Activated CD8-positive, alpha-beta T cell treated with anti-CD3 and anti-CD28 coated beads, Interleukin-2, amount 10 ng/mL, durations not matched to agents 7 days and 5 days (primary cell): Measurements from ENCODE around the gene RUNX1. TPM values are rescaled to one million over a fixed set of nuclear protein-coding genes. Genes with fewer than 3 reads are reported as not detected.
"Not testable (repeated sequence)": the region's sequence is repeated elsewhere in the genome, so short reads cannot be mapped to it uniquely, and the experiment has no call there.

Source experiments
- ATAC-seq: fragments of 150-1000 bp; cut with Tn5 transposase; one replicate; pipeline ENCODE4 v1.10.0; 2021; ENCODE audit warnings: moderate library complexity
- CTCF ChIA-PET: fragments of 350-600 bp; sonication (Branson Sonifier 250); formaldehyde crosslinking; loops from one replicate; lab custom pipeline; 2021; ENCODE audit warnings: antibody characterized with exemption; lab: Charles Lee
- POLR2A ChIA-PET: fragments of 350-600 bp; sonication (Branson Sonifier 250); formaldehyde crosslinking; loops from one replicate; lab custom pipeline; 2021; ENCODE audit warnings: antibody characterized with exemption; lab: Charles Lee
- DNase-seq: peaks from one replicate; pipeline ENCODE4 v3.0.0-alpha.2; 2020
- H3K27ac Mint-ChIP-seq: one replicate; pipeline ENCODE4 v1.8.0; 2021; ENCODE audit warnings: mild to moderate bottlenecking, mixed read lengths
- H3K27me3 Mint-ChIP-seq: one replicate; pipeline ENCODE4 v1.8.0; 2021; ENCODE audit warnings: low read depth, mixed read lengths
- H3K36me3 Mint-ChIP-seq: one replicate; pipeline ENCODE4 v1.8.0; 2021; ENCODE audit warnings: low read depth, mixed read lengths
- H3K4me1 Mint-ChIP-seq: one replicate; pipeline ENCODE4 v1.8.0; 2021; ENCODE audit warnings: low read depth, mixed read lengths
- H3K4me3 Mint-ChIP-seq: one replicate; pipeline ENCODE4 v1.8.0; 2021; ENCODE audit warnings: mild to moderate bottlenecking, mixed read lengths
- H3K9me3 Mint-ChIP-seq: one replicate; pipeline ENCODE4 v1.8.0; 2022; ENCODE audit warnings: mixed read lengths; ENCODE audit not compliant: insufficient read depth
- total RNA-seq, 2 experiments: library from RNA; stranded (reverse); gene quantifications; one replicate each; pipeline ENCODE4 v1.2.3, GENCODE V29; 2021

The RUNX1 gene
- total RNA-seq, 2 experiments from 2014 or later, result 10.4 to 10.6 TPM

- Mint-ChIP-seq H3K4me1 (peaks cover 66% of the 10 kb centered on the region), H3K27me3 (peaks cover 40% of the 10 kb centered on the region)
- CTCF ChIA-PET, H3K9me3 Mint-ChIP-seq, ATAC-seq, H3K27ac Mint-ChIP-seq, H3K4me3 Mint-ChIP-seq, DNase-seq, H3K36me3 Mint-ChIP-seq: not testable (repeated sequence)
- POLR2A ChIA-PET, result interaction anchor here (0.6 to 1.5 kb wide), 3 partner anchors 16 to 80 kb away, joined by 3 to 5 read pairs (median 3); no protein-coding TSS in a partner anchor
Observed at GRCh38 chr21:34966881-34967280, 82.2 kb downstream of the RUNX1 start.

GRCh38 chr21:34965200-34966174 is 83.6 kb downstream of the RUNX1 start:
- peaks cover 4% of the 10 kb centered on the region for H3K36me3 Mint-ChIP-seq
- DNase-seq, result no peak

GRCh38 chr21:34962586-34963222 is 86.4 kb downstream of the RUNX1 start:
- no peak for DNase-seq
- H3K27ac Mint-ChIP-seq, result no peak overlapping the region

More at GRCh38 chr21:34965200-34966174, 83.6 kb downstream of the RUNX1 start:
- Mint-ChIP-seq H3K27me3 (peaks cover 33% of the 10 kb centered on the region), H3K9me3 (no peaks in the 10 kb centered on the region), H3K4me3 (no peak overlapping the region), H3K27ac (no peak overlapping the region), H3K4me1 (peaks cover 63% of the 10 kb centered on the region)
- CTCF ChIA-PET, result no interaction called here
- POLR2A ChIA-PET, result no interaction called here
- no peak for ATAC-seq

GRCh38 chr21:34962136-34962535 is 87.0 kb downstream of the RUNX1 start:
- peaks cover 35% of the 10 kb centered on the region for H3K4me1 Mint-ChIP-seq
- ChIA-PET CTCF (no interaction called here), POLR2A (no interaction called here)
- ATAC-seq, result no peak
- peaks cover 18% of the 10 kb centered on the region for H3K27me3 Mint-ChIP-seq
- H3K9me3 Mint-ChIP-seq, result no peaks in the 10 kb centered on the region
- no peak for DNase-seq
- H3K36me3 Mint-ChIP-seq, result peaks cover 4% of the 10 kb centered on the region
- H3K4me3 Mint-ChIP-seq, result no peak overlapping the region
- H3K27ac Mint-ChIP-seq, result no peak overlapping the region

More at GRCh38 chr21:34962586-34963222, 86.4 kb downstream of the RUNX1 start:
- ATAC-seq, result no peak
- peaks cover 4% of the 10 kb centered on the region for H3K36me3 Mint-ChIP-seq
- peaks cover 40% of the 10 kb centered on the region for H3K4me1 Mint-ChIP-seq
- no peaks in the 10 kb centered on the region for H3K9me3 Mint-ChIP-seq
- H3K4me3 Mint-ChIP-seq, result no peak overlapping the region
- CTCF ChIA-PET, result interaction anchor here (1.3 kb wide), 1 partner anchor 16 kb away, joined by 3 read pairs; no protein-coding TSS in a partner anchor
- POLR2A ChIA-PET, result interaction anchor here (0.8 kb wide), 1 partner anchor 42 kb away, joined by 3 read pairs; no protein-coding TSS in a partner anchor
- peaks cover 23% of the 10 kb centered on the region for H3K27me3 Mint-ChIP-seq

GRCh38 chr21:34960687-34961086 is 88.4 kb downstream of the RUNX1 start:
- H3K4me1 Mint-ChIP-seq, result peaks cover 33% of the 10 kb centered on the region
- DNase-seq (no peak), ATAC-seq (no peak)
- ChIA-PET POLR2A (interaction anchor here (1.4 kb wide), 1 partner anchor 10 kb away, joined by 3 read pairs; no protein-coding TSS in a partner anchor), CTCF (interaction anchor here (1.0 to 1.6 kb wide), 7 partner anchors 8 to 87 kb away, joined by 3 to 7 read pairs (median 4); no protein-coding TSS in a partner anchor)
- H3K27ac Mint-ChIP-seq, result no peak overlapping the region
- H3K4me3 Mint-ChIP-seq, result no peak overlapping the region
- H3K27me3 Mint-ChIP-seq, result peaks cover 18% of the 10 kb centered on the region
- H3K9me3 Mint-ChIP-seq, result no peaks in the 10 kb centered on the region
- peaks cover 8% of the 10 kb centered on the region for H3K36me3 Mint-ChIP-seq

- Mint-ChIP-seq H3K27me3 (peaks cover 12% of the 10 kb centered on the region), H3K4me1 (peaks cover 25% of the 10 kb centered on the region), H3K9me3 (no peaks in the 10 kb centered on the region), H3K36me3 (peaks cover 8% of the 10 kb centered on the region), H3K27ac (no peak overlapping the region), H3K4me3 (no peak overlapping the region)
- no peak for ATAC-seq
- ChIA-PET POLR2A (interaction anchor here (0.6 to 1.5 kb wide), 2 partner anchors 8 to 13 kb away, joined by 3 read pairs; no protein-coding TSS in a partner anchor), CTCF (interaction anchor here (1.0 to 1.6 kb wide), 5 partner anchors 9 to 88 kb away, joined by 3 to 7 read pairs (median 4); no protein-coding TSS in a partner anchor)
- DNase-seq, result no peak
Observed at GRCh38 chr21:34959607-34960006, 89.5 kb downstream of the RUNX1 start.

- no peak for ATAC-seq
- Mint-ChIP-seq H3K4me3 (no peak overlapping the region), H3K27me3 (peaks cover 11% of the 10 kb centered on the region), H3K9me3 (no peaks in the 10 kb centered on the region), H3K36me3 (peaks cover 3% of the 10 kb centered on the region), H3K27ac (no peak overlapping the region), H3K4me1 (peaks cover 16% of the 10 kb centered on the region)
- ChIA-PET POLR2A (no interaction called here), CTCF (no interaction called here)
- DNase-seq, result no peak
Observed at GRCh38 chr21:34958040-34958439, 91.1 kb downstream of the RUNX1 start.

- peaks cover 11% of the 10 kb centered on the region for H3K27me3 Mint-ChIP-seq
- peaks cover 6% of the 10 kb centered on the region for H3K36me3 Mint-ChIP-seq
- POLR2A ChIA-PET, result interaction anchor here (0.6 to 0.7 kb wide), 2 partner anchors 47 to 54 kb away, joined by 3 read pairs; no protein-coding TSS in a partner anchor
- CTCF ChIA-PET, result interaction anchor here (0.6 to 1.9 kb wide), 3 partner anchors 10 to 1249 kb away, joined by 3 to 6 read pairs (median 3); no protein-coding TSS in a partner anchor
- H3K9me3 Mint-ChIP-seq, result no peaks in the 10 kb centered on the region
- no peak overlapping the region for H3K27ac Mint-ChIP-seq
- peaks cover 10% of the 10 kb centered on the region for H3K4me1 Mint-ChIP-seq
- no peak overlapping the region for H3K4me3 Mint-ChIP-seq
- ATAC-seq (no peak), DNase-seq (no peak)
Observed at GRCh38 chr21:34956416-34957316, 92.4 kb downstream of the RUNX1 start.

- ATAC-seq (no peak), DNase-seq (no peak)
- ChIA-PET CTCF (interaction anchor here (0.9 to 1.7 kb wide), 7 partner anchors 8 to 93 kb away, joined by 3 to 5 read pairs (median 4); no protein-coding TSS in a partner anchor), POLR2A (interaction anchor here (1.2 to 1.3 kb wide), 2 partner anchors 30 to 95 kb away, joined by 4 read pairs; no protein-coding TSS in a partner anchor)
- H3K36me3 Mint-ChIP-seq, result peaks cover 6% of the 10 kb centered on the region
- H3K27ac Mint-ChIP-seq, result no peak overlapping the region
- peaks cover 4% of the 10 kb centered on the region for H3K27me3 Mint-ChIP-seq
- no peak overlapping the region for H3K4me3 Mint-ChIP-seq
- H3K9me3 Mint-ChIP-seq, result no peaks in the 10 kb centered on the region
- H3K4me1 Mint-ChIP-seq, result peaks cover 10% of the 10 kb centered on the region
Observed at GRCh38 chr21:34953950-34954349, 95.2 kb downstream of the RUNX1 start.

- ChIA-PET POLR2A (interaction anchor here (0.7 kb wide), 1 partner anchor 22 kb away, joined by 3 read pairs; no protein-coding TSS in a partner anchor), CTCF (interaction anchor here (1.0 to 1.6 kb wide), 5 partner anchors 8 to 73 kb away, joined by 3 to 5 read pairs (median 4); no protein-coding TSS in a partner anchor)
- no peak for DNase-seq
- Mint-ChIP-seq H3K4me3 (no peak overlapping the region), H3K27ac (no peak overlapping the region), H3K4me1 (peaks cover 9% of the 10 kb centered on the region), H3K36me3 (peaks cover 6% of the 10 kb centered on the region), H3K9me3 (no peaks in the 10 kb centered on the region), H3K27me3 (peaks cover 4% of the 10 kb centered on the region)
- ATAC-seq, result no peak
Observed at GRCh38 chr21:34952701-34953100, 96.4 kb downstream of the RUNX1 start.
